K562 (cell line): ENCODE data around the gene ERF. TPM values are rescaled to one million over a fixed set of nuclear protein-coding genes. Genes with fewer than 3 reads are reported as not detected.

Experiments used
- ATAC-seq: fragments of 200-7000 bp; cut with Tn5 transposase; 3 replicates; pipeline ENCODE4 v1.9.1; 2020; ENCODE audit warnings: moderate library complexity
- BruUV-seq: library from RNA; stranded (reverse); fragments of 400-500 nt; replicated peaks from 2 replicates; lab custom pipeline; 2021; lab: Mats Ljungman, UMichigan
- CTCF ChIA-PET: fragments of 300-600 bp; formaldehyde crosslinking; extraction: SDS; loops from one replicate; lab custom pipeline; 2021; ENCODE audit warnings: low intra/inter-chr PET ratio; lab: Yijun Ruan, JAX
- POLR2A ChIA-PET: fragments of 300-600, 350-650 bp; sonication (Branson Sonifier 250); formaldehyde crosslinking; extraction: SDS; loops from one replicate; lab custom pipeline; 2021; ENCODE audit warnings: antibody characterized with exemption, inconsistent platforms; lab: Yijun Ruan, JAX
- DNase-seq, 4 experiments: peaks; one replicate each; pipeline versions ENCODE4 v3.0.0 to v3.0.0-alpha.2; 2011 to 2018; ENCODE audit warnings: low spot score in 3 of 4, mixed read lengths in 3 of 4; ENCODE audit errors: extremely low read depth in 1 of 4
- FAIRE-seq: peaks from 2 replicates; lab custom pipeline; 2011; peaks lifted over from hg19 to GRCh38; lab: Jason Lieb, UNC
- H2AFZ ChIP-seq: 2 replicates; pipeline ENCODE4 v1.6.0; 2011; ENCODE audit warnings: low read depth, low read length, control low read depth, inconsistent platforms
- H3K27ac ChIP-seq: fragments of 200-600 bp; 3 replicates; pipeline ENCODE4 v1.8.0; 2011; ENCODE audit warnings: low read depth, mild to moderate bottlenecking, control low read depth, inconsistent platforms, low read length, moderate library complexity, mixed read lengths; ENCODE audit errors: extremely low read depth
- H3K27me3 ChIP-seq, 2 experiments: fragments of 300-600 bp in 1 of 2; 2 replicates in 1 of 2; 3 replicates in 1 of 2; pipeline versions ENCODE4 v1.6.0 to v1.8.0; 2011; ENCODE audit warnings: inconsistent platforms in 2 of 2, low read length in 2 of 2, mild to moderate bottlenecking in 1 of 2, mixed read lengths in 1 of 2, moderate library complexity in 1 of 2; ENCODE audit not compliant: control insufficient read depth in 2 of 2, insufficient read depth in 2 of 2
- H3K36me3 ChIP-seq: fragments of 300-600 bp; 3 replicates; pipeline ENCODE4 v1.8.0; 2011; ENCODE audit warnings: mild to moderate bottlenecking, low read length, inconsistent platforms; ENCODE audit not compliant: control insufficient read depth, insufficient read depth
- H3K4me1 ChIP-seq, 2 experiments: fragments of 200-600 bp in 1 of 2; replicated peaks in 1 of 2; 2 replicates in 1 of 2; 3 replicates in 1 of 2; pipeline versions ENCODE4 v1.5.1 to v1.8.0; 2011; ENCODE audit warnings: inconsistent platforms in 2 of 2, low read length in 2 of 2, mild to moderate bottlenecking in 1 of 2, mixed read lengths in 1 of 2, moderate library complexity in 1 of 2; ENCODE audit not compliant: control insufficient read depth in 2 of 2, insufficient read depth in 2 of 2
- H3K4me2 ChIP-seq: 2 replicates; pipeline ENCODE4 v1.6.1; 2011; ENCODE audit warnings: low read length, control low read depth, inconsistent platforms, mixed read lengths; ENCODE audit not compliant: insufficient read depth
- H3K4me3 ChIP-seq: fragments of 200-600 bp; sonication (generic), shearing (Covaris generic); 2 replicates; pipeline ENCODE4 v1.5.1; 2016; ENCODE audit warnings: control low read depth, inconsistent platforms
- H3K79me2 ChIP-seq: fragments of 200-600 bp; 3 replicates; pipeline ENCODE4 v1.8.0; 2011; ENCODE audit warnings: low read length, inconsistent platforms; ENCODE audit not compliant: control insufficient read depth, insufficient read depth
- H3K9ac ChIP-seq, 2 experiments: 2 replicates each; pipeline versions ENCODE4 v1.6.0 to v1.6.1; 2011; ENCODE audit warnings: low read depth in 2 of 2, low read length in 2 of 2, control low read depth in 1 of 2, inconsistent platforms in 1 of 2, mild to moderate bottlenecking in 1 of 2, mixed read lengths in 1 of 2; ENCODE audit not compliant: insufficient read depth in 1 of 2
- H3K9me1 ChIP-seq: one replicate; pipeline ENCODE4 v1.6.0; 2011; ENCODE audit warnings: inconsistent platforms, mild to moderate bottlenecking, low read length, moderate library complexity; ENCODE audit not compliant: control insufficient read depth, insufficient read depth
- H3K9me3 ChIP-seq: replicated peaks from 2 replicates; pipeline ENCODE4 v1.5.1; 2011; ENCODE audit warnings: low read depth, low read length, inconsistent platforms; ENCODE audit not compliant: control insufficient read depth, insufficient read depth
- H4K20me1 ChIP-seq: replicated peaks from 2 replicates; pipeline ENCODE4 v1.6.1; 2011; ENCODE audit warnings: low read length, inconsistent platforms, mixed read lengths; ENCODE audit not compliant: control insufficient read depth, insufficient read depth
- ADNP ChIP-seq: fragments of 200-800 bp; sonication (Bioruptor generic); IDR thresholded peaks from 2 replicates; pipeline ENCODE4 v1.6.1; 2016; ENCODE audit warnings: missing genetic modification characterization, missing compliant biosample characterization
- ARHGAP35 ChIP-seq: fragments of 450-650 bp; IDR thresholded peaks from 2 replicates; pipeline ENCODE4 v1.6.1; 2018; ENCODE audit not compliant: partially characterized antibody
- ATF1 ChIP-seq, 2 experiments: fragments of 450-650 bp in 1 of 2; IDR thresholded peaks; 2 replicates each; pipeline ENCODE4 v1.6.1; 2016; ENCODE audit warnings: missing compliant biosample characterization in 1 of 2, missing genetic modification characterization in 1 of 2
- E2F6 ChIP-seq, 2 experiments: IDR thresholded peaks; 2 replicates each; pipeline ENCODE4 v1.6.1; 2011; ENCODE audit warnings: borderline replicate concordance in 1 of 2, control low read depth in 1 of 2, low read depth in 1 of 2, low read length in 1 of 2, mild to moderate bottlenecking in 1 of 2, mixed read lengths in 1 of 2, moderate library complexity in 1 of 2; ENCODE audit not compliant: insufficient read depth in 1 of 2, insufficient read length in 1 of 2, poor library complexity in 1 of 2, severe bottlenecking in 1 of 2; ENCODE audit errors: extremely low read depth in 1 of 2
- ERF ChIP-seq: fragments of 450-650 bp; formaldehyde crosslinking; IDR thresholded peaks from 2 replicates; pipeline ENCODE4 v1.4.0; 2020; ENCODE audit warnings: mild to moderate bottlenecking, mixed read lengths
- HDAC1 ChIP-seq, 2 experiments: fragments of 450-650 bp; IDR thresholded peaks; 2 replicates each; pipeline ENCODE4 v1.6.1; 2016 to 2017; ENCODE audit warnings: inconsistent platforms in 1 of 2, mild to moderate bottlenecking in 1 of 2, moderate library complexity in 1 of 2
- HLTF ChIP-seq: fragments of 450-650 bp; IDR thresholded peaks from 2 replicates; pipeline ENCODE4 v1.6.1; 2016
- MECOM ChIP-seq: fragments of 250-450 bp; sonication (Bioruptor Pico); IDR thresholded peaks from 2 replicates; pipeline ENCODE4 v1.8.0; 2022; ENCODE audit warnings: inconsistent platforms
- MIER1 ChIP-seq: fragments of 450-650 bp; IDR thresholded peaks from 2 replicates; pipeline ENCODE4 v1.6.1; 2016; ENCODE audit warnings: antibody characterized with exemption, mild to moderate bottlenecking, low read depth
- OTX1 ChIP-seq: fragments of 450-650 bp; formaldehyde crosslinking; IDR thresholded peaks from 2 replicates; pipeline ENCODE4 v1.4.0; 2022; ENCODE audit warnings: mild to moderate bottlenecking
- RBM22 ChIP-seq: fragments of 200-400 bp; formaldehyde crosslinking; IDR thresholded peaks from 2 replicates; pipeline ENCODE4 v1.6.1; 2018; ENCODE audit warnings: low read length, low read depth; ENCODE audit not compliant: poor library complexity, severe bottlenecking
- SAP30 ChIP-seq: fragments of 200-600 bp; sonication (generic); IDR thresholded peaks from 2 replicates; pipeline ENCODE4 v1.6.1; 2012; ENCODE audit warnings: borderline replicate concordance, low read depth, mild to moderate bottlenecking, moderate library complexity, low read length, control low read depth, inconsistent platforms; ENCODE audit not compliant: insufficient read depth, poor library complexity, severe bottlenecking
- SMARCA4 ChIP-seq: fragments of 450-650 bp; IDR thresholded peaks from 2 replicates; pipeline ENCODE4 v1.6.1; 2016
- TFAP4 ChIP-seq: sonication (generic); formaldehyde crosslinking; IDR thresholded peaks from 2 replicates; pipeline ENCODE4 v1.8.0; 2022; ENCODE audit warnings: missing genetic modification reagents, mild to moderate bottlenecking, moderate library complexity, borderline replicate concordance
- ZBTB7A ChIP-seq: IDR thresholded peaks from 2 replicates; pipeline ENCODE4 v1.6.1; 2011; ENCODE audit warnings: low read depth, mild to moderate bottlenecking, low read length, moderate library complexity, borderline replicate concordance; ENCODE audit not compliant: control insufficient read depth
- WGBS: fragments of 100-300 bp; shearing (Covaris generic); methylation state at CpG from one replicate; pipeline ENCODE4 v1.1.6; 2016; ENCODE audit warnings: low coverage, mixed read lengths; ENCODE audit not compliant: insufficient coverage; ENCODE audit errors: missing lambda C conversion rate; 5-methylcytosine and 5-hydroxymethylcytosine counted together
- in situ Hi-C: fragments of 300-500 bp; cut with MboI; formaldehyde crosslinking; loops from 4 replicates; pipeline ENCODE4 v1.15.0; 2018; ENCODE audit warnings: inconsistent platforms, mixed read lengths
- intact Hi-C: fragments of 100-400 bp; cut with micrococcal nuclease; formaldehyde crosslinking; loops from 2 replicates; pipeline ENCODE4 v1.14.2; 2022
- polyA plus RNA-seq, 8 experiments: library from polyadenylated mRNA; depleted of rRNA in 4 of 8; stranded (reverse) in 5 of 8; unstranded in 3 of 8; fragments of >200 nt; fragmentation: Nextera tagmentation in 2 of 8; fragmentation: Illumina TruSeq in 1 of 8; extraction: Ambion mirVana in 2 of 8; extraction: Trizol in 1 of 8; gene quantifications; 2 replicates each; pipeline versions ENCODE4 v1.2.1 to v1.2.3, GENCODE V29; 2011 to 2014; ENCODE audit warnings: inconsistent platforms in 1 of 8, missing spikeins in 1 of 8
- total RNA-seq, 7 experiments: library from RNA; depleted of rRNA in 6 of 7; stranded (reverse); fragments of >200 nt in 6 of 7; fragmentation: Illumina TruSeq in 2 of 7; extraction: Trizol in 2 of 7; gene quantifications; 2 replicates each; pipeline versions ENCODE4 v1.2.1 to v1.2.3, GENCODE V29; 2011 to 2021; ENCODE audit warnings: low replicate concordance in 1 of 7
- TF ChIP-seq, protein P1 (sequence below): fragments of 450-650 bp; IDR thresholded peaks from 2 replicates; pipeline ENCODE4 v1.6.1; 2016

ERF gene
- total and polyA plus RNA-seq, 9 of the 15 experiments (the other 6 are each of a cell fraction or from before 2014, with no cell fraction given), result 0.03 to 75.4 (median 27.0) TPM

DNA sequence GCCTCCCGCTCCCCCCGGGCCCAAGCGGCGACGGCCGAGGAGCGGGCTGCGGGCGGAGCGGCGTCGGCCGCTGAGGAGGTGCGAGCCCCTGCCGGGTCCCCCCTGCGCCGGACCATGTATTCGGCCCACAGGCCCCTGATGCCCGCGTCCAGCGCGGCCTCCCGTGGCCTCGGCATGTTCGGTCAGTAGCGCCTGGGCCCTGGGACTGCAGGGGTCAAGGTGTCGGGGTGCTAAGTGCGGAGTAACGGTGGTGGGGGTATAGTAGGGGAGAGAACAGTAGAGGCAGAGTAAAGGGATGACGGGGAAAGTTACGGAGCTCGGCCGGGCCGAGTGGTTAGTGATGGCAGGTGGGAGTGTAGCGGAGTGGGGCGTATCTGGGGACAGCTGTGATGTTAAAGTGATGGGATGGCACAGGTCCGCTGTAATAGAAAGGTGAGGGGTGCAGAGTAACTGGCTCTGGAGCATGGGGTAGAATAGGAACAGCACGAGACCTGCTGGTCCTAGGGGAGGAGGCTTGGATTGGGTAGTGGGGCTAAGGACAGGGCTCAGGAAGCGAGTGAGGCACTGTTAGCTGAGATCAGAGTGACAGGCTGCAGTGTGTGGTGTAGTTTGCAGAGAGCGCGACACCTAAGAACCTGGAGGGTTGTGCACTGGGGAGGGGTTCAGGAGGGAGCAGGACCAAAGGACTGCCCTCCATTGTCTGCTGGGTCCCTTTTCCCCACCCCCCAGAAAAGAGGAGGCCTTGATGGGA lies 29.8 kb upstream of the ERF start:
- Histone ChIP-seq H3K27me3 (no peaks in the 10 kb centered on the region; a peak in 1 of 5 replicates), H3K79me2 (peaks cover 59% of the 10 kb centered on the region), H3K4me3 (peak overlapping the region; percentile 63), H3K9ac (peak overlapping the region; percentile 70 to 94), H3K9me1 (no peaks in the 10 kb centered on the region), H3K9me3 (no peaks in the 10 kb centered on the region), H4K20me1 (0 out of 2 replicates have a peak, but pooled peaks cover 8% of the 10 kb centered on the region), H3K27ac (peak overlapping the region; percentile 56), H3K36me3 (peaks cover 32% of the 10 kb centered on the region; the same call in 2 of the 3 replicates), H3K4me1 (peaks cover 39 to 81% of the 10 kb centered on the region in 2 experiments), H3K4me2 (peak overlapping the region; percentile 83), H2AFZ (no peak overlapping the region)
- no peak for ATAC-seq
- BruUV-seq, result TSS peak; percentile 41
- FAIRE-seq, result peak; percentile 37
- in situ Hi-C loops, result no loop called here
- ChIA-PET CTCF (no interaction called here), POLR2A (interaction anchor here (1.0 to 1.7 kb wide), 4 partner anchors 10 to 41 kb away, joined by 3 to 4 read pairs (median 4); no protein-coding TSS in a partner anchor)
- intact Hi-C loops, result no loop called here
- DNase-seq, result peak in 1 of 4 experiments; percentile 43
- 4% methylated on average over 15 of the region's 41 CpGs for WGBS
- TF ChIP-seq, protein P1, sequence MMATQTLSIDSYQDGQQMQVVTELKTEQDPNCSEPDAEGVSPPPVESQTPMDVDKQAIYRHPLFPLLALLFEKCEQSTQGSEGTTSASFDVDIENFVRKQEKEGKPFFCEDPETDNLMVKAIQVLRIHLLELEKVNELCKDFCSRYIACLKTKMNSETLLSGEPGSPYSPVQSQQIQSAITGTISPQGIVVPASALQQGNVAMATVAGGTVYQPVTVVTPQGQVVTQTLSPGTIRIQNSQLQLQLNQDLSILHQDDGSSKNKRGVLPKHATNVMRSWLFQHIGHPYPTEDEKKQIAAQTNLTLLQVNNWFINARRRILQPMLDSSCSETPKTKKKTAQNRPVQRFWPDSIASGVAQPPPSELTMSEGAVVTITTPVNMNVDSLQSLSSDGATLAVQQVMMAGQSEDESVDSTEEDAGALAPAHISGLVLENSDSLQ, result peak; percentile 72
- TF ChIP-seq SAP30, result peak; percentile 49
- TF ChIP-seq ADNP (tag), result no peak
- peak; percentile 37 for TF ChIP-seq RBM22
- no peak; the same call in 1 of the 2 replicates for TF ChIP-seq ZBTB7A
- peak; percentile 36; the same call in 1 of the 2 replicates for TF ChIP-seq TFAP4 (CRISPR knock-in tag)
- peak; percentile 55; the same call in 1 of the 2 replicates for TF ChIP-seq OTX1
- peak in 1 of 2 experiments; percentile 6 for TF ChIP-seq E2F6 (IDR thresholded peaks at IDR 0.05; ENCODE audit: borderline replicate concordance in 1 of 2, extremely low read depth in 1 of 2, insufficient read depth in 1 of 2, insufficient read length in 1 of 2, low read depth in 1 of 2, low read length in 1 of 2, poor library complexity in 1 of 2, severe bottlenecking in 1 of 2)
- TF ChIP-seq ARHGAP35, result peak; percentile 29
- TF ChIP-seq SMARCA4, result no peak
- TF ChIP-seq ERF (CRISPR knock-in tag), result 0 out of 2 replicates have a peak, but pooled peaks have one; percentile 21
- TF ChIP-seq HLTF, result 0 out of 2 replicates have a peak, but pooled peaks have one; percentile 19
- 0 out of 2 replicates have a peak, but pooled peaks have one; percentile 32 for TF ChIP-seq MIER1
- no peak for TF ChIP-seq MECOM (CRISPR knock-in tag)
- TF ChIP-seq HDAC1 (IDR thresholded peaks at IDR 0.05), result peak in 1 of 2 experiments; percentile 77; a peak in 2 of 4 replicates
- no peak for TF ChIP-seq ATF1 (CRISPR knock-in tag; IDR thresholded peaks at IDR 0.05)
- TF ChIP-seq ATF1 (tag; IDR thresholded peaks at IDR 0.05), result peak; percentile 24; the same call in 1 of the 2 replicates
